ENCODE data around the gene PHACTR3. TPM values are rescaled to one million over a fixed set of nuclear protein-coding genes. Genes with fewer than 3 reads are reported as not detected.

PHACTR3 gene
- total RNA-seq, 1 experiment from 2014 or later = not detected

DNA sequence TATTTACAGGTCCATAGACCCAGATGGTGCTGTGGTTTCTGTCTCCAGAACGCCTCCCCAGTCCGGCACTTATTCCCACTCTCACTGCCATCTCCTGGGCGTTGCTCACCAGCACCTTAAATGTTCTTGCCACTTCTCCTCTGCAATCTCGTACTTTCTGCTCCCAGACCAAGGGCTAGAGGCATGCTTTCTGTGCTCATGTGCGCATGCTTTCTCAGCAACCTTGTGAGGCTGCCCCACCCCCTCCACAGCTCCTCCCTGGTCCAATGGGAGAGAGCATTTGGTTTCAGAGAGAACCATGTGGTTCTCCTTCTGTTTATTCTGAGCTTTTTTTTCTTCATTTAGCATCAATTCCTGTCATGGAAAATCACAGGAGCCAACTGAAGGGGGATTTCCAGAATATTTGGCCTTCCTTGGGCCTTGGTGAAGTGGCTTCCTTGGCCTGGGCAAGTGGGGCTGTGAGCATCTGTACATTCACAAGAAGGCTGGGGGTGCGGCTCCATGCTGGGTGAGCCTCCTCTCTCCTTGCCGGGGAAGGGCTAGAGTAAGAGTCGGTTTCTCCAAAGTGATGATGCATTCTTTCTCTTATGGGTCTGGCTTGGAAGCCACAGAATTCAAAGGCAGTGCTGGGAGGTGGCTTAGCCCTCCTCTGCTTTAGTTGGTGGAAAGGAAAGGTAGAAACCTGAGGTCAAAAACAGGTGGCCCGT lies 66.6 kb downstream of the PHACTR3 start (continued):
- TF ChIP-seq, protein P1, sequence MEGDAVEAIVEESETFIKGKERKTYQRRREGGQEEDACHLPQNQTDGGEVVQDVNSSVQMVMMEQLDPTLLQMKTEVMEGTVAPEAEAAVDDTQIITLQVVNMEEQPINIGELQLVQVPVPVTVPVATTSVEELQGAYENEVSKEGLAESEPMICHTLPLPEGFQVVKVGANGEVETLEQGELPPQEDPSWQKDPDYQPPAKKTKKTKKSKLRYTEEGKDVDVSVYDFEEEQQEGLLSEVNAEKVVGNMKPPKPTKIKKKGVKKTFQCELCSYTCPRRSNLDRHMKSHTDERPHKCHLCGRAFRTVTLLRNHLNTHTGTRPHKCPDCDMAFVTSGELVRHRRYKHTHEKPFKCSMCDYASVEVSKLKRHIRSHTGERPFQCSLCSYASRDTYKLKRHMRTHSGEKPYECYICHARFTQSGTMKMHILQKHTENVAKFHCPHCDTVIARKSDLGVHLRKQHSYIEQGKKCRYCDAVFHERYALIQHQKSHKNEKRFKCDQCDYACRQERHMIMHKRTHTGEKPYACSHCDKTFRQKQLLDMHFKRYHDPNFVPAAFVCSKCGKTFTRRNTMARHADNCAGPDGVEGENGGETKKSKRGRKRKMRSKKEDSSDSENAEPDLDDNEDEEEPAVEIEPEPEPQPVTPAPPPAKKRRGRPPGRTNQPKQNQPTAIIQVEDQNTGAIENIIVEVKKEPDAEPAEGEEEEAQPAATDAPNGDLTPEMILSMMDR (IDR thresholded peaks at IDR 0.05 in 2 of 3, conservative IDR thresholded peaks at IDR 0.05 in 1 of 3; ENCODE audit: borderline replicate concordance in 1 of 3, insufficient read depth in 1 of 3, low read depth in 2 of 3, low read length in 2 of 3) = no peak

DNA sequence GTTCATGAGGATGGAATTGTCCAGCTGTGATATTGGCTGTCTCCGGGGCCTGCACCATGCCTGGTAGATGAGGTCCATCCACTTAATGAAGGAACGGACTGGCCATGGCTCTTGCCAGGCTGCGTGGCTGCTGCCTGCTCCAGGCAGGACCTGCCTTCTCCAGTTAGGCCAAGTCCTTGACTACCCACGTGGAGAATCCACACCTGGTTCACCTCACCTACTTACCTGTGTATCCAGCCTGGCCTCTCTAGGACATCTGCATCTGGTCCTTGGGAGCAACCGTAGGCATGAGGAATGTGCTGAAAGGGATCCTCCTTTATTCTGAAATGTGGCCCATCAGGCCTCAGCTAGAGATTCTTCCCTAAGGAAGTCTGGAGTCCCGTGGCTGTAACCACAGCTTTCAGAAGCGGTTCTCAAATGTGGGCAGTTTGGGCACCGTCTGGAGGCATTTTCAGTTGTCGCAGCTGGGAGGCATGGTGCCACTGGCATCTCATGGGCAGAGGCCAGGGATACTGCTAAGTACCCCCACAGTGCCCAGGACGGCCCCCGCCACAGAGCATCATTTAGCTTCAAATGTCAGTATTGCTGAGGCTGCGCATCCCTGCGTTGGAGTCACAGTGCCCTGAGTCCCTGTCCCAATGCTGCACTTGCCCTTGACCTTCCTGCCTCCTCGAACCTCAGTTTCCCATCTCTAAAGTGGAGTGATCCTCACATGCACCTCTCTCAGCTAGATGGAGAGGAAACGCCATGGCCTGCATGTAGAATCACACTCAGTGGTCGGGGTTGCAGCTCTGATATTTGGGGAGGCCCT lies 67.5 kb downstream of the PHACTR3 start:
- Histone ChIP-seq H3K9ac (ENCODE audit: low read length) (no peak overlapping the region), H3K9me2 (ENCODE audit: insufficient read depth) (no peaks in the 10 kb centered on the region), H3K27ac (ENCODE audit: low read depth, low read length) (no peak overlapping the region), H3K79me2 (ENCODE audit: insufficient read depth, low read length) (no peaks in the 10 kb centered on the region), H3K9me3 (ENCODE audit: control insufficient read depth in 1 of 2, insufficient read depth in 1 of 2, low read depth in 1 of 2, low read length in 2 of 2) (no peaks in the 10 kb centered on the region), H3K4me1 (ENCODE audit: control insufficient read depth in 1 of 2, insufficient read depth in 2 of 2, low read length in 2 of 2) (no peaks in the 10 kb centered on the region), H3K4me2 (ENCODE audit: low read length) (no peak overlapping the region), H3K4me3 (replicated peaks in 1 of 2; ENCODE audit: low read depth in 1 of 2, low read length in 2 of 2) (no peak overlapping the region), H3K27me3 (ENCODE audit: insufficient read depth, low read length) (peaks cover 23% of the 10 kb centered on the region), H2AFZ (ENCODE audit: low read depth, low read length, poor library complexity, severe bottlenecking) (no peak overlapping the region), H4K20me1 (ENCODE audit: insufficient read depth) (no peaks in the 10 kb centered on the region), H3K36me3 (ENCODE audit: control insufficient read depth in 1 of 2, insufficient read depth in 2 of 2, low read length in 2 of 2) (no peaks in the 10 kb centered on the region)
- no peak for ATAC-seq
- RAD21 ChIA-PET (ENCODE audit: low non-redundant PET in 1 of 2, low total read pairs in 2 of 2, uncharacterized antibody in 2 of 2, unreplicated experiment in 2 of 2) = no interaction called here
- DNase-seq (ENCODE audit: low read depth, low spot score) = no peak
- intact Hi-C loops (cut with micrococcal nuclease) = no loop called here
- POLR2A ChIA-PET = no interaction called here
- no TSS peak for BruUV-seq (replicated peaks)
- TF ChIP-seq ZNF274 (IDR thresholded peaks at IDR 0.05; ENCODE audit: low read depth, low read length) (no peak), EZH2 (IDR thresholded peaks at IDR 0.05) (no peak), SP1 (IDR thresholded peaks at IDR 0.05; ENCODE audit: low read depth) (no peak), ELF1 (IDR thresholded peaks at IDR 0.05; ENCODE audit: borderline replicate concordance, low read depth) (no peak), CBX3 (IDR thresholded peaks at IDR 0.05; ENCODE audit: low read depth) (no peak), TCF7L2 (IDR thresholded peaks at IDR 0.05; ENCODE audit: borderline replicate concordance, extremely low read depth, insufficient read depth, insufficient read length) (no peak), JUND (IDR thresholded peaks at IDR 0.05) (no peak), CEBPB (IDR thresholded peaks at IDR 0.05; ENCODE audit: low read depth) (no peak), FOSL1 (IDR thresholded peaks at IDR 0.05; ENCODE audit: low read depth) (no peak), SRF (IDR thresholded peaks at IDR 0.05; ENCODE audit: low read depth) (no peak), POLR2AphosphoS5 (IDR thresholded peaks at IDR 0.05; ENCODE audit: low read depth, low read length) (no peak)
- TF ChIP-seq, protein P2, sequence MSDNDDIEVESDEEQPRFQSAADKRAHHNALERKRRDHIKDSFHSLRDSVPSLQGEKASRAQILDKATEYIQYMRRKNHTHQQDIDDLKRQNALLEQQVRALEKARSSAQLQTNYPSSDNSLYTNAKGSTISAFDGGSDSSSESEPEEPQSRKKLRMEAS (IDR thresholded peaks at IDR 0.05) = no peak
- CTCF ChIA-PET = no interaction called here

Measured in HCT116 (cell line).